ENCODE results near the gene TSSK3. TPM values are rescaled to one million over a fixed set of nuclear protein-coding genes. Genes with fewer than 3 reads are reported as not detected.
A peak's percentile ranks its signal among the peaks of the same experiment; 100 is the strongest.

TSSK3 gene
- total and polyA plus RNA-seq, 9 of the 15 experiments (the other 6 are each of a cell fraction or from before 2014, with no cell fraction given): 0.27 to 2.8 (median 1.9) TPM

GRCh38 chr1:32341971-32342370 lies 20.4 kb upstream of the TSSK3 start:
- no peak for FAIRE-seq
- Histone ChIP-seq H3K9ac (ENCODE audit: insufficient read depth in 1 of 2, low read depth in 2 of 2, low read length in 2 of 2) (peak overlapping the region in 1 of 2 experiments; percentile 18; a peak in 1 of 4 replicates), H3K27me3 (ENCODE audit: control insufficient read depth in 2 of 2, insufficient read depth in 2 of 2, low read length in 2 of 2) (no peaks in the 10 kb centered on the region), H3K79me2 (ENCODE audit: control insufficient read depth, insufficient read depth, low read length) (no peaks in the 10 kb centered on the region), H3K9me3 (replicated peaks; ENCODE audit: control insufficient read depth, insufficient read depth, low read depth, low read length) (no peaks in the 10 kb centered on the region), H3K27ac (ENCODE audit: extremely low read depth, low read depth, low read length) (no peak overlapping the region), H3K4me2 (ENCODE audit: insufficient read depth, low read length) (no peak overlapping the region), H3K4me3 (no peak overlapping the region), H4K20me1 (replicated peaks; ENCODE audit: control insufficient read depth, insufficient read depth, low read length) (no peaks in the 10 kb centered on the region), H3K4me1 (replicated peaks in 1 of 2; ENCODE audit: control insufficient read depth in 2 of 2, insufficient read depth in 2 of 2, low read length in 2 of 2) (peaks cover 24 to 52% of the 10 kb centered on the region in 2 experiments; a peak in 4 of 5 replicates), H3K36me3 (ENCODE audit: control insufficient read depth, insufficient read depth, low read length) (no peaks in the 10 kb centered on the region), H3K9me1 (ENCODE audit: control insufficient read depth, insufficient read depth, low read length) (no peaks in the 10 kb centered on the region), H2AFZ (ENCODE audit: low read depth, low read length) (no peak overlapping the region)
- ATAC-seq: no peak
- TF ChIP-seq ELK3 (CRISPR knock-in tag; IDR thresholded peaks at IDR 0.05) (no peak), CTCFL (IDR thresholded peaks at IDR 0.05; ENCODE audit: borderline replicate concordance, insufficient read depth, low read depth, low read length, poor library complexity, severe bottlenecking) (no peak), ATF7 (IDR thresholded peaks at IDR 0.05) (peak; percentile 40; the same call in 1 of the 2 replicates)
- CTCF ChIA-PET (ENCODE audit: low intra/inter-chr PET ratio): no interaction called here
- BruUV-seq (replicated peaks): no TSS peak
- intact Hi-C loops (cut with micrococcal nuclease) (no loop called here), in situ Hi-C loops (cut with MboI) (no loop called here)
- POLR2A ChIA-PET: interaction anchor here (1.6 to 2.2 kb wide), 3 partner anchors 10 to 50 kb away, joined by 4 to 9 read pairs (median 5); no protein-coding TSS in a partner anchor
- no peak for DNase-seq (ENCODE audit: extremely low read depth in 1 of 4, low spot score in 3 of 4)
- 42% methylated on average over 5 of the region's 5 CpGs for WGBS (ENCODE audit: insufficient coverage, low coverage, missing lambda C conversion rate)
